Measurements from ENCODE around the gene BRSK1.

GRCh38 chr19:55311397-55311796 lies 27.6 kb downstream of the BRSK1 start:
- no peak for TF ChIP-seq CHD2 (IDR thresholded peaks at IDR 0.05; ENCODE audit: low read length)
- no peak for TF ChIP-seq MAX (IDR thresholded peaks at IDR 0.05)
